Measurements from ENCODE around the gene TRIML1. TPM values are rescaled to one million over a fixed set of nuclear protein-coding genes. Genes with fewer than 3 reads are reported as not detected.

TRIML1 gene
- total and polyA plus RNA-seq, 9 of the 15 experiments (the other 6 are each of a cell fraction or from before 2014, with no cell fraction given) = 0.10 TPM; not detected in 8

GRCh38 chr4:188092824-188093223 lies 46.4 kb upstream of the TRIML1 start (continued):
- no peak for TF ChIP-seq ZNF146 (CRISPR knock-in tag; IDR thresholded peaks at IDR 0.05; ENCODE audit: unreplicated experiment)
- no peak for TF ChIP-seq CXXC5 (CRISPR knock-in tag; IDR thresholded peaks at IDR 0.05)
- no peak for TF ChIP-seq HNRNPLL (IDR thresholded peaks at IDR 0.05; ENCODE audit: low read depth, low read length, poor library complexity, severe bottlenecking)

- in situ Hi-C loops (cut with MboI) = no loop called here
- ATAC-seq (peak; percentile 50; the same call in 2 of the 3 replicates), FAIRE-seq (no peak), DNase-seq (ENCODE audit: extremely low read depth in 1 of 4, low spot score in 3 of 4) (peak in 1 of 4 experiments; percentile 3)
- no peaks in the 10 kb centered on the region for H3K9me3 ChIP-seq (replicated peaks; ENCODE audit: control insufficient read depth, insufficient read depth, low read depth, low read length)
- BruUV-seq (replicated peaks) = no TSS peak
- 5% methylated on average over 30 of the region's 40 CpGs for WGBS (ENCODE audit: insufficient coverage, low coverage, missing lambda C conversion rate)
- H3K27me3 ChIP-seq (ENCODE audit: control insufficient read depth in 2 of 2, insufficient read depth in 2 of 2, low read length in 2 of 2) = peaks cover 0 to 19% of the 10 kb centered on the region in 2 experiments; a peak in 2 of 5 replicates
- no peak overlapping the region for H3K4me3 ChIP-seq
- no peak overlapping the region for H3K9ac ChIP-seq (ENCODE audit: insufficient read depth in 1 of 2, low read depth in 2 of 2, low read length in 2 of 2)
- TF ChIP-seq NR1H2 (CRISPR knock-in tag; IDR thresholded peaks at IDR 0.05) = no peak
- TF ChIP-seq ZNF445 (CRISPR knock-in tag; IDR thresholded peaks at IDR 0.05; ENCODE audit: low read depth) = no peak
- intact Hi-C loops (cut with micrococcal nuclease) = no loop called here
- peaks cover 0 to 6% of the 10 kb centered on the region in 2 experiments; a peak in 2 of 5 replicates for H3K4me1 ChIP-seq (replicated peaks in 1 of 2; ENCODE audit: control insufficient read depth in 2 of 2, insufficient read depth in 2 of 2, low read length in 2 of 2)
- H3K9me1 ChIP-seq (ENCODE audit: control insufficient read depth, insufficient read depth, low read length) = no peaks in the 10 kb centered on the region
- no peaks in the 10 kb centered on the region for H4K20me1 ChIP-seq (replicated peaks; ENCODE audit: control insufficient read depth, insufficient read depth, low read length)
- CTCF ChIA-PET (ENCODE audit: low intra/inter-chr PET ratio) = no interaction called here
- no peak overlapping the region for H3K27ac ChIP-seq (ENCODE audit: extremely low read depth, low read depth, low read length)
- H3K4me2 ChIP-seq (ENCODE audit: insufficient read depth, low read length) = no peak overlapping the region; the same call in 1 of the 2 replicates
- POLR2A ChIA-PET = no interaction called here
- no peaks in the 10 kb centered on the region for H3K36me3 ChIP-seq (ENCODE audit: control insufficient read depth, insufficient read depth, low read length)
- H2AFZ ChIP-seq (ENCODE audit: low read depth, low read length) = no peak overlapping the region
- H3K79me2 ChIP-seq (ENCODE audit: control insufficient read depth, insufficient read depth, low read length) = no peaks in the 10 kb centered on the region
Observed at GRCh38 chr4:188106454-188106853, 32.8 kb upstream of the TRIML1 start.
